Uterus (tissue), 4 donors: ENCODE results near the gene DOLK. TPM values are rescaled to one million over a fixed set of nuclear protein-coding genes. Genes with fewer than 3 reads are reported as not detected.

Experiments
- DNase-seq, 2 donors: peaks; one replicate each; pipeline ENCODE4 v3.0.0-alpha.2; 2019 to 2020
- H3K27ac ChIP-seq, 2 donors: fragments of 200-600 bp; sonication (generic); 1 replicate in 1 of 2; 2 replicates in 1 of 2; pipeline ENCODE4 v1.5.1; 2016 to 2018
- H3K27me3 ChIP-seq, 2 donors: fragments of 200-600 bp; sonication (generic); one replicate each; pipeline ENCODE4 v1.5.1; 2018 to 2019; ENCODE audit warnings: control low read depth in 1 of 2
- H3K36me3 ChIP-seq, 2 donors: fragments of 200-600 bp; sonication (generic); one replicate each; pipeline ENCODE4 v1.5.1; 2019; ENCODE audit warnings: control low read depth in 1 of 2
- H3K4me1 ChIP-seq, 2 donors: fragments of 200-600 bp; sonication (generic); one replicate each; pipeline ENCODE4 v1.5.1; 2018 to 2019; ENCODE audit warnings: control low read depth in 1 of 2
- H3K4me3 ChIP-seq, 2 donors: fragments of 200-600 bp; sonication (generic); 1 replicate in 1 of 2; 2 replicates in 1 of 2; pipeline ENCODE4 v1.5.1; 2018 to 2019; ENCODE audit warnings: mild to moderate bottlenecking in 1 of 2
- H3K9me3 ChIP-seq, 2 donors: fragments of 200-600 bp; sonication (generic); one replicate each; pipeline ENCODE4 v1.5.1; 2019; ENCODE audit warnings: control low read depth in 1 of 2
- CTCF ChIP-seq, 4 experiments: fragments of 200-600 bp in 2 of 4; fragments of 450-650 bp in 2 of 4; sonication (generic) in 2 of 4; IDR thresholded peaks; one replicate each; pipeline ENCODE4 v1.5.1; 2016 to 2019; ENCODE audit warnings: antibody characterized with exemption in 4 of 4, mild to moderate bottlenecking in 2 of 4, moderate library complexity in 1 of 4
- POLR2A ChIP-seq, 2 donors: fragments of 450-650 bp; IDR thresholded peaks; one replicate each; pipeline ENCODE4 v1.6.1; 2016; ENCODE audit warnings: antibody characterized with exemption in 2 of 2, mild to moderate bottlenecking in 1 of 2, moderate library complexity in 1 of 2
- intact Hi-C: fragments of 100-400 bp; cut with DNase I; formaldehyde crosslinking; loops from one replicate; pipeline ENCODE4 v1.15.1; 2023; ENCODE audit warnings: low total_unique reads
- total RNA-seq, 4 donors: library from RNA; depleted of rRNA in 3 of 4; stranded (reverse); fragments of >200 nt in 3 of 4; gene quantifications; one replicate each; pipeline versions ENCODE4 v1.1.0 to v1.2.4, GENCODE V29; 2014 to 2023
- donor health status: DM: yes; HTN: yes; CAD: no.

Gene DOLK
- 10 to 100 TPM in 3 of 4 donors, 1 to 10 TPM in 1; 10.0 to 22.3 (median 13.6) TPM for total RNA-seq

DNA sequence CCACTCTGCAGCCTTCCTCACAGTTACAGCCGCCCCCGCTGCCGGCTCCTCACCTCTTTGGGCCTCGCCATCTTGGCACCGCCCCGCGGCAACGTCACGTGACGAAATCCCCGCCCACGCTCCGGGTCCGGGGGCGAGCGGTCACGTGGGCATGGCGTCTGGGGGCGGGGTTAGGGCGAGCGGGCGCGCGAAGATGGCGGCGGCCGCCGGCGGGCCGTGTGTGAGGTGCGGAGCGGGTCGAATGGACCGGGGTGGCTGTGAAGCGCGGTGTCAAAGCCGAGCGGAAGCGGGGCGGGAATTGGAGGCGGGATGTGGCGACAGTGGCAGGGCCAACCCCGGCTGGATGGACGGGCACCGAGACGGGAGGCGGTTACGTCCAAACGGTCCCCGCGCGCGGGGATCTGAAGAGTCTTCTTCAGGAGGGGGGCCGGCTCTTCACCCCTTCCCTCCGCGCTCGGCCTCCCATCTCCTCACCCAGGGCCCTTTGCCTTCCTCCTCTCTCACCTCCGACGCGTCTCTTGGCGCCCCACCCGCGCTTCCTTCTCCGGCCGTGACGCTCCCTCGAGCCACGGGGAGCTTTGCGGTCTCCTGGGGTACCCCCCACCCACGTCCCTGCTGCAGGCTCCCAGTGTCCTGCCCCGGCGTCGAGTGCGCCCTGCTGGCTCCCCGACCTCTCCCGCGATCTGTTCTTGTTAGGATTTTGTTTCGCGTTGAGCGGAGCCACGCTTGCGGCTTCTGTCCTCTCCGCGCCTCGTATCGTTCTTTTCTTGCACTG is at the start of gene DOLK, which contains the start of gene NUP188:
TSS of gene DOLK (minus strand) at position 77 of the 775 bp plus-strand sequence. CDS start 300 bp downstream, outside the sequence.
TSS of gene NUP188 (plus strand) at position 173 of the 775 bp plus-strand sequence. CDS start at position 194, 21 bp downstream.
- H3K36me3 ChIP-seq = no peaks in the 10 kb centered on the region
- peak within 1 kb of the TSS; percentile 61 to 99 for H3K4me3 ChIP-seq
- no peaks in the 10 kb centered on the region for H3K27me3 ChIP-seq
- intact Hi-C loops = no loop called here
- H3K27ac ChIP-seq = peak within 1 kb of the TSS; percentile 92 to 97
- DNase-seq = peak; percentile 95 to 98
- peaks cover 0 to 9% of the 10 kb centered on the region in 2 donors for H3K4me1 ChIP-seq
- H3K9me3 ChIP-seq = no peaks in the 10 kb centered on the region
- TF ChIP-seq CTCF (IDR thresholded peaks at IDR 0.05) (peak in 1 of 4 experiments; percentile 20), POLR2A (IDR thresholded peaks at IDR 0.05) (peak; percentile 91 to 94)

GRCh38 chr9:128995791-128996190 is 48.4 kb upstream of the DOLK start:
- no peak overlapping the region for H3K27ac ChIP-seq
- no peaks in the 10 kb centered on the region for H3K9me3 ChIP-seq
- H3K4me3 ChIP-seq = no peak overlapping the region
- no peak for DNase-seq
- H3K36me3 ChIP-seq = no peaks in the 10 kb centered on the region
- no peak for TF ChIP-seq POLR2A (IDR thresholded peaks at IDR 0.05)
- no peak for TF ChIP-seq CTCF (IDR thresholded peaks at IDR 0.05)
- intact Hi-C loops = no loop called here
- no peaks in the 10 kb centered on the region for H3K27me3 ChIP-seq
- no peaks in the 10 kb centered on the region for H3K4me1 ChIP-seq

DNA sequence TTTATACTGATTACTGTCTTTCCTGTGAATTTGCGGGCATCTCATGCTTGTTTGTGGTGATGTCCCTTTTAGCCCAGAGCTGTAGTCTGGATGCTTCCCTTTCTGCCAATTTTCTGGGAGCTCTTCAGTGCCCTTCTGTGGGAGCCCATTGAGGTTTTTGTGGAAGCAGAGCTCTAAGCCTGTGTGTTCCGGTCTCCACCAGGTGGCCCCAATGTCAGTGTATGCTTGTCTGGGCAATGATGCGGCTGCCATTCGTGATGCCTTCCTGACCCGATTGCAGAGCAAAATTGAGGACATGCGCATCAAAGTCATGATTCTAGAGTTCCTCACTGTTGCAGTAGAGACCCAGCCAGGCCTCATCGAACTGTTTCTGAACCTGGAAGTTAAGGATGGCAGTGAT is 45.6 kb upstream of the DOLK start:
- TF ChIP-seq CTCF (IDR thresholded peaks at IDR 0.05) = no peak
- Histone ChIP-seq H3K36me3 (no peaks in the 10 kb centered on the region), H3K9me3 (no peaks in the 10 kb centered on the region), H3K27me3 (no peaks in the 10 kb centered on the region), H3K4me1 (no peaks in the 10 kb centered on the region), H3K4me3 (no peak overlapping the region), H3K27ac (no peak overlapping the region)
- intact Hi-C loops = no loop called here
- DNase-seq = no peak

DNA sequence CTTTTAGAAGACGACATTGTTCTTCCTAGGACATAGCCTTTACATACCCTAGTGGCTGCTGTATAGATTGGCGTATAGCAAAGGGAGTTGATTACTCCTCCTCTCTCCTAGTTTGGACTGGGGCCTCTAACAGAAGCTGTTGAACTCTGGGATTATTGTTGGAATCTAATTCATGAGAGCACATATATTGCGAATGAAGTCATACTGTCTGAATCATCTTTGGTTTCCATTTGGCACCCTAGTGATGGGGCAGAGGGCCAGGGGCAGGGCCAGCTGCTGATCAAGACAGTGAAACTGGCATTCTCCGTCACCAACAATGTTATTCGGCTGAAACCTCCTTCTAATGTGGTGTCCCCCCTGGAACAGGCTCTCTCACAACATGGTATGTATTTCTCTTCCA is 40.4 kb upstream of the DOLK start:
- DNase-seq = no peak
- Histone ChIP-seq H3K27me3 (no peaks in the 10 kb centered on the region), H3K27ac (no peak overlapping the region), H3K36me3 (no peaks in the 10 kb centered on the region), H3K4me1 (no peaks in the 10 kb centered on the region), H3K4me3 (no peak overlapping the region), H3K9me3 (no peaks in the 10 kb centered on the region)
- intact Hi-C loops = no loop called here
- TF ChIP-seq POLR2A (IDR thresholded peaks at IDR 0.05) = no peak
- TF ChIP-seq CTCF (IDR thresholded peaks at IDR 0.05) = no peak

DNA sequence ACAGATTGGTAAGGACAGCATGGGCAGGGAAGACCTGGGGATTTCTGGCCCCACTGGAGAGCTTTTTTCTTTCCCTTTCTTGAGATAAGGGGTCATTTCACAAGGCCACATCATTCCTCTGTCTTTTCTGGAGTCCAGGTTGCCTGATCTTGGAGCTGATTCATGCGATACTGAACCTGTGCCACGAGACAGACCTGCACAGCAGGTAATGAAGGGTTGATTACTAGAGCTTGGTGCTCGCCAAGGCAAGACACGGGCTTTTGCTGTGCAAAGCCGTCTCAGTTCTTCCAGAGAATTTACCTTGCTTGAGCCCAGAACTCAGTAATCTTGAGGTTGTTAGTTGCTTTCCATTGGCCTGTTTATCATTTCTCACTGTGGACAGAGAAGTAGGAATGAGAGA is 39.3 kb upstream of the DOLK start:
- Histone ChIP-seq H3K4me3 (no peak overlapping the region), H3K27me3 (no peaks in the 10 kb centered on the region), H3K36me3 (no peaks in the 10 kb centered on the region), H3K4me1 (no peaks in the 10 kb centered on the region), H3K27ac (no peak overlapping the region), H3K9me3 (no peaks in the 10 kb centered on the region)
- intact Hi-C loops = no loop called here
- TF ChIP-seq CTCF (IDR thresholded peaks at IDR 0.05) (no peak), POLR2A (IDR thresholded peaks at IDR 0.05) (no peak)
- DNase-seq = no peak
